Chondrocyte (in vitro differentiated cells): ENCODE results near the gene OAS1. TPM values are rescaled to one million over a fixed set of nuclear protein-coding genes. Genes with fewer than 3 reads are reported as not detected.

ENCODE experiments used
- DNase-seq: peaks from one replicate; pipeline ENCODE4 v3.0.0; 2021; ENCODE audit warnings: mixed read lengths, low spot score
- H3K27ac Mint-ChIP-seq: one replicate; pipeline ENCODE4 v1.8.0; 2021; ENCODE audit warnings: mild to moderate bottlenecking, moderate library complexity, mixed read lengths; ENCODE audit not compliant: unreplicated experiment
- H3K27me3 Mint-ChIP-seq: 2 replicates; pipeline ENCODE4 v1.8.0; 2021; ENCODE audit warnings: low read depth, mixed read lengths
- H3K36me3 Mint-ChIP-seq: 2 replicates; pipeline ENCODE4 v1.8.0; 2021; ENCODE audit warnings: low read depth, mixed read lengths
- H3K4me1 Mint-ChIP-seq: 2 replicates; pipeline ENCODE4 v1.8.0; 2021; ENCODE audit warnings: low read depth, mild to moderate bottlenecking, mixed read lengths
- H3K4me3 Mint-ChIP-seq: one replicate; pipeline ENCODE4 v1.8.0; 2021; ENCODE audit warnings: mild to moderate bottlenecking, moderate library complexity, mixed read lengths; ENCODE audit not compliant: unreplicated experiment
- H3K9me3 Mint-ChIP-seq: 2 replicates; pipeline ENCODE4 v1.8.0; 2021; ENCODE audit warnings: low read depth, mixed read lengths
- total RNA-seq: library from RNA; stranded (reverse); gene quantifications from 3 replicates; pipeline ENCODE4 v1.2.1, GENCODE V29; 2021
- TF ChIP-seq, protein P1 (sequence below): fragments of 200-600 bp; sonication (generic); IDR thresholded peaks from 2 replicates; pipeline ENCODE4 v1.5.0; 2021; ENCODE audit warnings: antibody characterized with exemption, mild to moderate bottlenecking, moderate library complexity

The OAS1 gene
- total RNA-seq, 1 donor from 2014 or later, result not detected

DNA sequence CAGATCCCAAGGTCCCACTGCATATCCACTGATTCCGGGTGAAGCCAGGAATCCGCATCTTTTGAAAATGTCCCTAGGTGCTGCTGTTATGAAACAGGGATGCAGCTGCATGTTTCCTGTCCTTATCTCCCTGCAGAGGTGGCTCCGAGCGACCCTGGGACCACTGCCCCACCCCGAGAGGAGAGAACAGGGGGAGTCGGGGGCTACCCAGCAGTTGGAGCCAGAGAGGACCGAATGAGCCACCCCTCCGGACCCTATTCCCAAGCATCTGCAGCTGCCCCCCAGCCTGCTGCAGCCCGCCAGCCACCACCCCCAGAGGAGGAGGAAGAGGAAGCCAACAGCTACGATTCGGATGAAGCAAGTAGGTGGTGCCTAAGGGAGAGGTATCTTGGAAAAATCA, 30.3 kb upstream of the OAS1 start:
- no peaks in the 10 kb centered on the region for H3K9me3 Mint-ChIP-seq
- DNase-seq, result no peak
- peaks cover 41% of the 10 kb centered on the region for H3K27me3 Mint-ChIP-seq
- H3K4me3 Mint-ChIP-seq, result no peak overlapping the region
- no peak overlapping the region for H3K27ac Mint-ChIP-seq
- no peaks in the 10 kb centered on the region for H3K4me1 Mint-ChIP-seq
- no peaks in the 10 kb centered on the region for H3K36me3 Mint-ChIP-seq
- TF ChIP-seq, protein P1, sequence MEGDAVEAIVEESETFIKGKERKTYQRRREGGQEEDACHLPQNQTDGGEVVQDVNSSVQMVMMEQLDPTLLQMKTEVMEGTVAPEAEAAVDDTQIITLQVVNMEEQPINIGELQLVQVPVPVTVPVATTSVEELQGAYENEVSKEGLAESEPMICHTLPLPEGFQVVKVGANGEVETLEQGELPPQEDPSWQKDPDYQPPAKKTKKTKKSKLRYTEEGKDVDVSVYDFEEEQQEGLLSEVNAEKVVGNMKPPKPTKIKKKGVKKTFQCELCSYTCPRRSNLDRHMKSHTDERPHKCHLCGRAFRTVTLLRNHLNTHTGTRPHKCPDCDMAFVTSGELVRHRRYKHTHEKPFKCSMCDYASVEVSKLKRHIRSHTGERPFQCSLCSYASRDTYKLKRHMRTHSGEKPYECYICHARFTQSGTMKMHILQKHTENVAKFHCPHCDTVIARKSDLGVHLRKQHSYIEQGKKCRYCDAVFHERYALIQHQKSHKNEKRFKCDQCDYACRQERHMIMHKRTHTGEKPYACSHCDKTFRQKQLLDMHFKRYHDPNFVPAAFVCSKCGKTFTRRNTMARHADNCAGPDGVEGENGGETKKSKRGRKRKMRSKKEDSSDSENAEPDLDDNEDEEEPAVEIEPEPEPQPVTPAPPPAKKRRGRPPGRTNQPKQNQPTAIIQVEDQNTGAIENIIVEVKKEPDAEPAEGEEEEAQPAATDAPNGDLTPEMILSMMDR, result no peak

DNA sequence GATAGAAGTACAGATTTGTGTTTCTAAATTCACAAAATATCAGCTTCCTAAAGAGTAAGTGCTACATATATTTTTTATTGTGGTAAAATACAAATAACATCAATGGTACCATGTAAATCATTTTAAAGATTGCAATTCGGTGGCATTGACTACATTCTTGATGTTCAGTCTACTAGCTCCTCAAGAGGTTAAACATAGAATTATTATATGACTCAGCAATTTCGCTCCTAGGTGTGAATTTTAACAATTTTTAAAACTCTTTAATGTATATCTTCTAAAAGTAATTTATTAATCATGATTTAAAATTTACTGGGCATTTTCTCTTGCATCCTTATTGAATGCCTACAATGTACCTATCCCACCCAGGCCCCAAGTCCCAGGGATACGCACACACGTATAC, 29.8 kb upstream of the OAS1 start:
- Mint-ChIP-seq H3K4me3 (no peak overlapping the region), H3K9me3 (no peaks in the 10 kb centered on the region), H3K4me1 (no peaks in the 10 kb centered on the region), H3K27me3 (peaks cover 44% of the 10 kb centered on the region), H3K36me3 (no peaks in the 10 kb centered on the region), H3K27ac (no peak overlapping the region)
- DNase-seq, result no peak
- TF ChIP-seq, protein P1, result no peak

DNA sequence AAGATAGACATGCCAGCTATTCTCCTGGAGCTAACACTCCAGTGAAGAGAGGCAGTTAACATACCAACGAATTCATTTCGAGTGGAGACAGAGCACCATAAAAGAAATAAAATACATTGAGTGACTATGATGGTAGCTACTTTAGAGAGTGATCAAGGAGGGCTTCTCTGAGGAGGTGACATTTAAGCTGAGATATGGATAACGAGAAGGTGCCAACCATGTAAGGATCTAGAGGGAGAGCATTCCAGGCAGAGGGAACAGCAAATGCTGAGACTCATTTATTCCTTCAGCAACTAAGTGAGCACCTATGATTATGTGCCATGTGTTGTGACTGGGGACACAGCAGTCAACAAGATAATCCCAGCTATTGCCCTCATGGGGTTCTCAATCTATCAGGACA, 28.3 kb upstream of the OAS1 start:
- no peaks in the 10 kb centered on the region for H3K4me1 Mint-ChIP-seq
- H3K9me3 Mint-ChIP-seq, result no peaks in the 10 kb centered on the region
- H3K27me3 Mint-ChIP-seq, result peaks cover 37% of the 10 kb centered on the region
- no peak overlapping the region for H3K4me3 Mint-ChIP-seq
- DNase-seq, result no peak
- H3K36me3 Mint-ChIP-seq, result no peaks in the 10 kb centered on the region
- H3K27ac Mint-ChIP-seq, result no peak overlapping the region
- TF ChIP-seq, protein P1, result no peak

DNA sequence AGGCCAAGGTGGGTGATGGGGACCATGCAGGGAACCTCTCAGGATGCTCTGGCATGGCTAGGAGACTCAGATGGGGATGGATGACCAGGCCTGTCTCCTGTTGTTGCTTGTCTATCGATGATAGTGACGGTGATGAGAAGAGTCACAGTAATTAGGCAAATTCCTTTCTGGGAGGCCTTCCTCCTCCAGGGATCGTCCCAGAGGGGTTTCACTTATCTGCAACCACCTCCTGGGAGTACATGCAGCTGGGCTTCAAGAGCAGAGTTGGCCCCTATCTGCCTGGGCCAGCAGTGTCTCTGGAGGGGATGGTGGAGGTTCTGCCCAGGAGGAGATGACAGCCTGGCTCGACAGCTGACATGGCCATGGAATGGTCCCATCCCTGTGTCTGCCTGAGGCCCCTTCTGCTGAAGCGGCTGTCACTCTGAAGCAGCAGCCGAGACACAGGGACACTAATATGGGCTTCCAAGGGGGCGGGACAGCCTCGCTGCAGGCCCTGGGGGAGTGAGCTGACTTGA, 27.5 kb upstream of the OAS1 start:
- no peak for DNase-seq
- H3K4me1 Mint-ChIP-seq, result no peaks in the 10 kb centered on the region
- TF ChIP-seq, protein P1, result no peak
- no peak overlapping the region for H3K4me3 Mint-ChIP-seq
- no peaks in the 10 kb centered on the region for H3K9me3 Mint-ChIP-seq
- no peak overlapping the region for H3K27ac Mint-ChIP-seq
- H3K27me3 Mint-ChIP-seq, result peaks cover 37% of the 10 kb centered on the region
- H3K36me3 Mint-ChIP-seq, result no peaks in the 10 kb centered on the region

DNA sequence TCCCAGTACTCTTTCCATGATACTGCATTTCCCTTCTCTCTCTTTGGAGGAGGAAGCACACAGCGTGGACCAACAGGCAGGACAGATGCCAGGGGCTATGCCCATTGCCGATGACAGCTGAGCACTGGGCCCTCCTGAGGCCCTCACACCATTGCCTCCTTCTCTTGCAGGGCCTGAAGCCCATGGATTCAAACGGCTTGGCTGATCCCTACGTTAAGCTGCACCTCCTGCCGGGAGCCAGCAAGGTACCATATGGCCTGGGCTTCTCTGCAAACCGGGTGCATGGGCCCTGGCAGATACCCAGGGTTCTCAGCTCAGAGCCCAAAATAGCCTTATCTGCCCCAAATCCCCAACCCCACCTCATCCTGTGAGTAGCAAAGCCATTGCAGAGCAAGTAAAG, 25.2 kb upstream of the OAS1 start:
- H3K4me3 Mint-ChIP-seq, result no peak overlapping the region
- peaks cover 11% of the 10 kb centered on the region for H3K9me3 Mint-ChIP-seq
- no peak overlapping the region for H3K27ac Mint-ChIP-seq
- no peaks in the 10 kb centered on the region for H3K4me1 Mint-ChIP-seq
- DNase-seq, result no peak
- H3K36me3 Mint-ChIP-seq, result no peaks in the 10 kb centered on the region
- peaks cover 32% of the 10 kb centered on the region for H3K27me3 Mint-ChIP-seq
- TF ChIP-seq, protein P1, result no peak
